ENCODE measurements around the gene ATL3. TPM values are rescaled to one million over a fixed set of nuclear protein-coding genes. Genes with fewer than 3 reads are reported as not detected.
"Not testable (repeated sequence)": the region's sequence is repeated elsewhere in the genome, so short reads cannot be mapped to it uniquely, and the experiment has no call there.

The ATL3 gene
- total and polyA plus RNA-seq, 2 donors = 17.8 to 18.9 TPM

DNA sequence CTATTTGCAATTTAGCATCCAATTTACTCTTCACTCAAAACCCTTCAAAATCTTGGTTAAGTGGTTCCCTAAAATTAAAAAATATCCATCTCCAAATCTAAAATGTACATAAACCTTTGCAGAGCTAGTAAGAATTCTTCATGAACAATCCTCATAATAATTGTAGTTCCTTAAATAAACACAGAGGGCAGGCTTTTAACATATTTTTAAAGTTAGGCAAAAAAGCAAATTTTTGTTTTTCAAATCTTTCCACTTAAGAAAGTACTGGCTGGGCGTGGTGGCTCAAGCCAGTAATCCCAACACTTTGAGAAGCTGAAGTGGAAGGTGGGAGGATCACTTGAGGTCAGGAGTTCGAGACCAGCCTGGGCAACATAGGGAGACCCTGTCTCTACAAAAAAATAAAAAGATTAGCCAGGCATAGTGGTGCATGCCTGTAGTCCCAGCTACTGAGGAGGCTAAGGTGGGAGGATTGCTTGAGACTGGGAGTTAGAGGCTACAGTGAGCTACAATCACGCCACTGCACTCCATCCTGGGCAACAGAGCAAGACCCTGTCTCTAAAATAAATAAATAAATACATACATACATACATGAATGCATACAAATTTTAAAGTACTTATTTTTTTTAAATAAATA, 31.9 kb downstream of the ATL3 start:
- H3K27ac ChIP-seq (ENCODE audit: low read depth in 1 of 2, low read length in 1 of 2) = no peak overlapping the region
- H3K9me3 ChIP-seq (ENCODE audit: control insufficient read depth in 2 of 2, insufficient read depth in 1 of 2, low read length in 1 of 2) = no peaks in the 10 kb centered on the region
- 75% methylated on average over 3 of the region's 3 CpGs for WGBS
- DNase-seq (ENCODE audit: low read depth in 6 of 9, low spot score in 9 of 9) = peak in 1 of 9 donors; percentile 33
- no peaks in the 10 kb centered on the region for H3K27me3 ChIP-seq (ENCODE audit: control insufficient read depth in 2 of 2, insufficient read depth in 1 of 2, low read length in 1 of 2)
- no peak overlapping the region for H3K4me3 ChIP-seq (ENCODE audit: low read length in 2 of 2)
- no peaks in the 10 kb centered on the region for H3K4me1 ChIP-seq (ENCODE audit: control insufficient read depth in 2 of 2, insufficient read depth in 2 of 2, low read length in 2 of 2)
- peaks cover 0 to 38% of the 10 kb centered on the region in 2 donors for H3K36me3 ChIP-seq (ENCODE audit: control insufficient read depth in 2 of 2, insufficient read depth in 2 of 2, low read length in 1 of 2)

DNA sequence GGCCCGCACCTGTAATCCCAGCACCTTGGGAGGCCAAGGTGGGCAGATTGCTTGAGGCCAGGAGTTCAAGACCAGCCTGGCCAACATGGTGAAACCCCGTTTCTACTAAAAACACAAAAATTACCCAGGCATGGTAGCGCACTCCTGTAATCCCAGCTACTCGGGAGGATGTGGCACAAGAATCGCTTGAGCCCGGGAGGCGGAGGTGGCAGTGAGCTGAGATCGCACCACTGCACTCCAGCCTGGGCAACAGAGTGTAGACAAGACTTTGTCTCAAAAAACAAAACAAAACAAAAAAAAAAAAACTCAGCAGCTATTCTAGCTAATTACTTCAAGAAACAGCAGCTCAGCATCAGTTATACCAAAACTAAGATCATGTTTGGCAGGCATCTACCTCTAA, 32.7 kb downstream of the ATL3 start:
- H3K4me3 ChIP-seq (ENCODE audit: low read length in 2 of 2); H3K27ac ChIP-seq (ENCODE audit: low read depth in 1 of 2, low read length in 1 of 2); DNase-seq (ENCODE audit: low read depth in 6 of 9, low spot score in 9 of 9); H3K27me3 ChIP-seq (ENCODE audit: control insufficient read depth in 2 of 2, insufficient read depth in 1 of 2, low read length in 1 of 2); H3K9me3 ChIP-seq (ENCODE audit: control insufficient read depth in 2 of 2, insufficient read depth in 1 of 2, low read length in 1 of 2); H3K4me1 ChIP-seq (ENCODE audit: control insufficient read depth in 2 of 2, insufficient read depth in 2 of 2, low read length in 2 of 2): not testable (repeated sequence)
- H3K36me3 ChIP-seq (ENCODE audit: control insufficient read depth in 2 of 2, insufficient read depth in 2 of 2, low read length in 1 of 2) = peaks cover 0 to 33% of the 10 kb centered on the region in 2 donors
- 97% methylated on average over 8 of the region's 8 CpGs for WGBS

DNA sequence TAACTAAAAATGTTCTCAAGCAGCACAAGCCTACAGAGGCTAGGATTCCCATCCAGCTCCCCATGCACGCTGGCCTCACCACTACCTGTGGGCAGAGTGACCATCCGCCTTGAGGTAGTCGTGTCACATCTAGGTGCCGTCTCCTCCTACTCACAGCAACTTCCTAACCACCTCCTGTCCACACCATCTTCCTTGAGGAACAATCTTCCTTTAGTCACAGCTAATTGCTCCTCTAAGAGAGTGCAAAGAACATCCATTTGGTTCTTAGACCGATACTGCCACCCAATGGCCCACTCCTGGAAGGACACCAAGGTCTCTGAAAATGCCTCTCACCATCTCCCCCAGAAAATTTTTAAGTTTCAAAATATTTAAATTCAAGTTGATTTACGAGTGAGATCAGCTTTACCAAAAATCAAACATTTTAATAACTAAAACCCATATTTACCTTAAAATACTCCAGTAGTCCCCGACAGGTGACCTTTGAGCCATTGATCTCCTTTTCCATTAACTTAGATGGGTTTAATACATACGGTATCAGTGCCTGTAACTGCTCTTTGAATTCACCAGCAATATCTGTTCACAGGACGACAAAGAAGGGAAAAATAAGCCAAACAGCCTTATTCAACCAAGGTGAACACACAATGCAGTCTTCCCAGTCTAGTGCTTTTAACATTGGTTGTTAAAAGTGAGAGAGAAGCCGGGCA, 35.3 kb downstream of the ATL3 start:
- Histone ChIP-seq H3K27me3 (ENCODE audit: control insufficient read depth in 2 of 2, insufficient read depth in 1 of 2, low read length in 1 of 2) (no peaks in the 10 kb centered on the region), H3K4me1 (ENCODE audit: control insufficient read depth in 2 of 2, insufficient read depth in 2 of 2, low read length in 2 of 2) (no peaks in the 10 kb centered on the region), H3K36me3 (ENCODE audit: control insufficient read depth in 2 of 2, insufficient read depth in 2 of 2, low read length in 1 of 2) (peaks cover 13 to 22% of the 10 kb centered on the region in 2 donors), H3K9me3 (ENCODE audit: control insufficient read depth in 2 of 2, insufficient read depth in 1 of 2, low read length in 1 of 2) (no peaks in the 10 kb centered on the region), H3K27ac (ENCODE audit: low read depth in 1 of 2, low read length in 1 of 2) (no peak overlapping the region), H3K4me3 (ENCODE audit: low read length in 2 of 2) (no peak overlapping the region)
- peak in 8 of 9 donors; percentile 30 to 78 (median 60) for DNase-seq (ENCODE audit: low read depth in 6 of 9, low spot score in 9 of 9)
- WGBS = 87% methylated on average over 10 of the region's 10 CpGs

DNA sequence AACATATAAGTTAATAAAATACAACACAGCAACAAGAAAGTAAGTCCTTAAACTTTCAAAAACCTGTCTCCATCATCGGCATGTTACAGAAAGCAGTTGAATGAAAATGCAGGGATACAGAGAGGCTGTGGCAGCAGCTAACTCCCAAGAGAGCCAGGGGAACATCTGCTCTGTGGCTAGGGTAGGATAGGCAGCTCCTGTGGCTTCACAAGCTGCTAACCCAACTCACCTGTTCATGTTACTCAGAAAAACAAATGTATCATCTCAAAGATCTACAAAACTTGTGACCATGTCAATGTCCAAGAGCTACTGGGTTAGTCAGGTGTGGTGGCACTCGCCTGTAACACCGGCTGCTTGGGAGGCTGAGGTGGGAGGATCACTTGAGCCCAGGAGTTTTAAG, 41.8 kb downstream of the ATL3 start:
- Histone ChIP-seq H3K27me3 (ENCODE audit: control insufficient read depth in 2 of 2, insufficient read depth in 1 of 2, low read length in 1 of 2) (no peaks in the 10 kb centered on the region), H3K4me3 (ENCODE audit: low read length in 2 of 2) (no peak overlapping the region), H3K36me3 (ENCODE audit: control insufficient read depth in 2 of 2, insufficient read depth in 2 of 2, low read length in 1 of 2) (peaks cover 25 to 34% of the 10 kb centered on the region in 2 donors), H3K9me3 (ENCODE audit: control insufficient read depth in 2 of 2, insufficient read depth in 1 of 2, low read length in 1 of 2) (no peaks in the 10 kb centered on the region), H3K4me1 (ENCODE audit: control insufficient read depth in 2 of 2, insufficient read depth in 2 of 2, low read length in 2 of 2) (no peaks in the 10 kb centered on the region), H3K27ac (ENCODE audit: low read depth in 1 of 2, low read length in 1 of 2) (no peak overlapping the region)
- 98% methylated on average over 3 of the region's 3 CpGs for WGBS
- DNase-seq (ENCODE audit: low read depth in 6 of 9, low spot score in 9 of 9) = no peak

DNA sequence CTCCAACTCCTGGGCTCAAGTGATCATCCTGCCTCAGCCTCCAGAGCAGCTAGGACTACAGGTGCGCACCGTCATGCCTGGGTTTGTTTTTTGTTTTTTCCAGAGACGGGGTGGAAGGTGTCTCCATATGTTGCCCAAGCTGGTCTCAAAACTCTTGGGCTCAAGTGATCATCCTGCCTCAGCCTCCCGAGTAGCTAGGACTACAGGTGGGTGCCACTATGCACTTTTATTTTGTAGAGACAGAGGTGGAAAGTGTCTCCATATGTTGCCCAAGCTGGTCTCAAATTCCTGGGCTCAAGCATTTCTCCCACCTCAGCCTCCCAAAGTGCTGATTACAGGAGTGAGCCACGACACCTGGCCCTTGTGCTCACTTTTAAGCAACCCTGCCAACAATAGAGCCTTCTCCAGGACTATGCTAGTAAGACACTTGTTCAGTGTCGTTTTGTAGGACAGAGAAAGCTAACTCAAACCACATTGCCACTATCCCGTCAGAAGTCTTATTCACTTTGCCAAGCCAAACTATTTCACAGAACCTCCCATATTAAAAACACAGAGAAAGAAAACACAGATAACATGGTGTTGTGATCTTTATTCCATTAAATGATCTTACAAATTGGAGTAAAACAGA, 47.5 kb downstream of the ATL3 start:
- no peak overlapping the region for H3K4me3 ChIP-seq (ENCODE audit: low read length in 2 of 2)
- H3K27me3 ChIP-seq (ENCODE audit: control insufficient read depth in 2 of 2, insufficient read depth in 1 of 2, low read length in 1 of 2) = peaks cover 0 to 2% of the 10 kb centered on the region in 2 donors
- no peak overlapping the region for H3K27ac ChIP-seq (ENCODE audit: low read depth in 1 of 2, low read length in 1 of 2)
- WGBS = 81% methylated on average over 7 of the region's 7 CpGs
- no peaks in the 10 kb centered on the region for H3K9me3 ChIP-seq (ENCODE audit: control insufficient read depth in 2 of 2, insufficient read depth in 1 of 2, low read length in 1 of 2)
- peaks cover 0 to 5% of the 10 kb centered on the region in 2 donors for H3K36me3 ChIP-seq (ENCODE audit: control insufficient read depth in 2 of 2, insufficient read depth in 2 of 2, low read length in 1 of 2)
- DNase-seq (ENCODE audit: low read depth in 6 of 9, low spot score in 9 of 9) = no peak
- peaks cover 3 to 7% of the 10 kb centered on the region in 2 donors for H3K4me1 ChIP-seq (ENCODE audit: control insufficient read depth in 2 of 2, insufficient read depth in 2 of 2, low read length in 2 of 2)

DNA sequence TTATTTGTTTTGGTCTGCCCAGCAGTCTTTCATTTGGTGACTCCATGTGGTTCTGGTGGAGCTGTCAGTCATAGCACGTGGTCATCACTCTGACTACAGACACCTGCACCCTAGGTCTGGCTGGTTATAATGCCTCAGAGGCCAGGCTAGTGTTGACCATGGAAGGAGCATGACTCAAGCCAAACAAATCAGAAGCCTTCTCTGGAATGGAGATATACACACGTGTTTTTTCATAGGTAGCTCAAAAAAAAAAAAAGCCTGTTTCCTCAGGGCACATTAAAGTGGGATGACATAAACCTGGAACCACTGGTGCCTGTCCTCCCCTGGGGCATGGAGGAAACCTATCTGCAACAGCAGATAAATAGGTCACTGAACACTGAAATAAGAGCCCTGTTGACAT, 48.9 kb downstream of the ATL3 start:
- WGBS = 83% methylated on average over 2 of the region's 2 CpGs
- peaks cover 3 to 7% of the 10 kb centered on the region in 2 donors for H3K4me1 ChIP-seq (ENCODE audit: control insufficient read depth in 2 of 2, insufficient read depth in 2 of 2, low read length in 2 of 2)
- no peak overlapping the region for H3K4me3 ChIP-seq (ENCODE audit: low read length in 2 of 2)
- no peak for DNase-seq (ENCODE audit: low read depth in 6 of 9, low spot score in 9 of 9)
- H3K27me3 ChIP-seq (ENCODE audit: control insufficient read depth in 2 of 2, insufficient read depth in 1 of 2, low read length in 1 of 2) = peaks cover 0 to 2% of the 10 kb centered on the region in 2 donors
- no peaks in the 10 kb centered on the region for H3K36me3 ChIP-seq (ENCODE audit: control insufficient read depth in 2 of 2, insufficient read depth in 2 of 2, low read length in 1 of 2)
- no peaks in the 10 kb centered on the region for H3K9me3 ChIP-seq (ENCODE audit: control insufficient read depth in 2 of 2, insufficient read depth in 1 of 2, low read length in 1 of 2)
- H3K27ac ChIP-seq (ENCODE audit: low read depth in 1 of 2, low read length in 1 of 2) = no peak overlapping the region

DNA sequence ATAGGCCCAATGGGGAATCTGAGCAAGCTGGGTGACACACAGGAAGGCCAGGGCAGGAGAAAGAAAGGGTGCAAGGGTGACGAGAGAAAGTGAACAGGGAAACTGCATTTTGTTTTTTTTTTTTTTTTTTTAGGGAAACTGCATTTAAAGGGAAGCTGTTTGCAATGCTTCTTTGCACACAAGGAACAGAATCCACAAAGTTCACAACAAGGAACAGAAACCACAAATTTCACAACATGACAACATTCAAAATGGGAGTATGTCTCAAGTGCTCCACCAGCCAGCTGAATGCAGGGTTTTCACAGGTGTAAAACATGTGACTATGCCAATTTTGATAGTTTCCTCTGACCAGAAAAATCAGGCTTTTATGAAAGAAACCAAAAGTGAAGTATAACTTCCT, 50.1 kb downstream of the ATL3 start:
- 70% methylated on average over 1 of the region's 1 CpG for WGBS
- peaks cover 3 to 7% of the 10 kb centered on the region in 2 donors for H3K4me1 ChIP-seq (ENCODE audit: control insufficient read depth in 2 of 2, insufficient read depth in 2 of 2, low read length in 2 of 2)
- H3K27ac ChIP-seq (ENCODE audit: low read depth in 1 of 2, low read length in 1 of 2) = no peak overlapping the region
- peak in 2 of 9 donors; percentile 8 to 53 for DNase-seq (ENCODE audit: low read depth in 6 of 9, low spot score in 9 of 9)
- no peaks in the 10 kb centered on the region for H3K9me3 ChIP-seq (ENCODE audit: control insufficient read depth in 2 of 2, insufficient read depth in 1 of 2, low read length in 1 of 2)
- no peak overlapping the region for H3K4me3 ChIP-seq (ENCODE audit: low read length in 2 of 2)
- H3K27me3 ChIP-seq (ENCODE audit: control insufficient read depth in 2 of 2, insufficient read depth in 1 of 2, low read length in 1 of 2) = peaks cover 0 to 2% of the 10 kb centered on the region in 2 donors
- no peaks in the 10 kb centered on the region for H3K36me3 ChIP-seq (ENCODE audit: control insufficient read depth in 2 of 2, insufficient read depth in 2 of 2, low read length in 1 of 2)

DNA sequence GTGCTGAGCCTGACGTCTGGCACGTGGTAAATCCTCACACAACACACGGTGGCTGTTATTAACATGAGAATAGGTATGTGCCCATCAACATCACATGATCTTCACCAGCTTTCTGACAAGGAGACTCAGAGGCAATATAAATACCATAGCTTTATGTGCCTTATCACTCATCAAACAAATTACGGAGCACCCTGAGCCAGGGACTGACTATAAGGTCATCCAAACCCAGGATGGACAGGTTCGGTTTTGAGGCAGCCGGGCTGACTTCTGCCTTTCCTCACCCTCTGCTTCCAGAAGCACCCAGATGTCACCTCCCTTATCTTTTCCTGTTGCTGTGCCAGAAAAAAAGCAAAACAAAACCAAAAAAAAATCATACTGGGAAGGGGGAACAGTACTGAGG, 51.2 kb downstream of the ATL3 start:
- WGBS = 95% methylated on average over 6 of the region's 6 CpGs
- Histone ChIP-seq H3K9me3 (ENCODE audit: control insufficient read depth in 2 of 2, insufficient read depth in 1 of 2, low read length in 1 of 2) (no peaks in the 10 kb centered on the region), H3K27ac (ENCODE audit: low read depth in 1 of 2, low read length in 1 of 2) (no peak overlapping the region), H3K4me1 (ENCODE audit: control insufficient read depth in 2 of 2, insufficient read depth in 2 of 2, low read length in 2 of 2) (peaks cover 3 to 7% of the 10 kb centered on the region in 2 donors), H3K4me3 (ENCODE audit: low read length in 2 of 2) (no peak overlapping the region), H3K27me3 (ENCODE audit: control insufficient read depth in 2 of 2, insufficient read depth in 1 of 2, low read length in 1 of 2) (peaks cover 0 to 5% of the 10 kb centered on the region in 2 donors), H3K36me3 (ENCODE audit: control insufficient read depth in 2 of 2, insufficient read depth in 2 of 2, low read length in 1 of 2) (no peaks in the 10 kb centered on the region)
- no peak for DNase-seq (ENCODE audit: low read depth in 6 of 9, low spot score in 9 of 9)

DNA sequence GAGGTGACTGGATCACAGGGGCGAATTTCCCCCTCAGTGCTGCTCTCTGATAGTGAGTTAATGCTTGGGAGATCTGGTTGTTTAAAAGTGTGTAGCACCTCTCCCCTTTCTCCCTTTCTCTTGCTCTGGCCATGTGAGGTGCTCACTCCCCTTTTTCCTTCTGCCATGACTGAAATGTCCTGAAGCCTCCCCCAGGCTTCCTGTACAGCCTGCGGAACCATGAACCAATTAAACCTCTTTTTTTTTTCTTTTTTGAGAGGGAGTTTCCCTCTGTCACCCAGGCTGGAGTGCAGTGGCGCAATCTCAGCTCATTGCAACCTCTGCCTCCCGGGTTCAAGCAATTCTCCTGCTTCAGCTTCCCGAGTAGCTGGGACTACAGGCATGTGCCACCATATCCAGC, 53.5 kb downstream of the ATL3 start:
- DNase-seq (ENCODE audit: low read depth in 6 of 9, low spot score in 9 of 9); H3K27ac ChIP-seq (ENCODE audit: low read depth in 1 of 2, low read length in 1 of 2); H3K9me3 ChIP-seq (ENCODE audit: control insufficient read depth in 2 of 2, insufficient read depth in 1 of 2, low read length in 1 of 2); H3K4me3 ChIP-seq (ENCODE audit: low read length in 2 of 2); H3K36me3 ChIP-seq (ENCODE audit: control insufficient read depth in 2 of 2, insufficient read depth in 2 of 2, low read length in 1 of 2): not testable (repeated sequence)
- Histone ChIP-seq H3K4me1 (ENCODE audit: control insufficient read depth in 2 of 2, insufficient read depth in 2 of 2, low read length in 2 of 2) (peaks cover 12 to 16% of the 10 kb centered on the region in 2 donors), H3K27me3 (ENCODE audit: control insufficient read depth in 2 of 2, insufficient read depth in 1 of 2, low read length in 1 of 2) (peaks cover 0 to 26% of the 10 kb centered on the region in 2 donors)
- WGBS = 94% methylated on average over 5 of the region's 5 CpGs
